RWPE2 (cell line): ENCODE results near the gene SASH1.
A peak's percentile ranks its signal among the peaks of the same experiment; 100 is the strongest.

Experiments
- ATAC-seq: fragments of 200-7000 bp; cut with Tn5 transposase; 3 replicates; pipeline ENCODE4 v1.9.1; 2021; ENCODE audit warnings: low read depth
- DNase-seq: peaks from one replicate; pipeline ENCODE4 v3.0.0-alpha.2; 2020; ENCODE audit warnings: low spot score
- H3K27ac ChIP-seq: fragments of 450-650 bp; 2 replicates; pipeline ENCODE4 v1.5.1; 2017; ENCODE audit warnings: mild to moderate bottlenecking; ENCODE audit not compliant: poor library complexity, severe bottlenecking
- H3K27me3 ChIP-seq: fragments of 250-450 bp; sonication (Bioruptor Pico); 2 replicates; pipeline ENCODE4 v1.5.1; 2021; ENCODE audit warnings: mild to moderate bottlenecking, moderate library complexity; ENCODE audit not compliant: insufficient read depth, poor library complexity, severe bottlenecking
- H3K36me3 ChIP-seq: fragments of 250-450 bp; sonication (Bioruptor Pico); 2 replicates; pipeline ENCODE4 v1.5.1; 2020; ENCODE audit warnings: low read depth, mild to moderate bottlenecking, moderate library complexity
- H3K4me1 ChIP-seq: fragments of 250-450 bp; sonication (Bioruptor Pico); 2 replicates; pipeline ENCODE4 v1.5.1; 2021; ENCODE audit warnings: mild to moderate bottlenecking, moderate library complexity; ENCODE audit not compliant: insufficient read depth, poor library complexity, severe bottlenecking
- H3K4me3 ChIP-seq: fragments of 250-450 bp; sonication (Bioruptor Pico); 2 replicates; pipeline ENCODE4 v1.5.1; 2021; ENCODE audit warnings: mild to moderate bottlenecking, moderate library complexity; ENCODE audit not compliant: severe bottlenecking
- H3K9me3 ChIP-seq: fragments of 250-450 bp; sonication (Bioruptor Pico); 2 replicates; pipeline ENCODE4 v1.5.1; 2021; ENCODE audit warnings: mild to moderate bottlenecking, moderate library complexity; ENCODE audit not compliant: severe bottlenecking
- TF ChIP-seq, protein P1 (sequence below): fragments of 450-650 bp; IDR thresholded peaks from one replicate; pipeline ENCODE4 v1.5.1; 2017; ENCODE audit warnings: mild to moderate bottlenecking, moderate library complexity; ENCODE audit not compliant: poor library complexity, severe bottlenecking

SASH1 gene

DNA sequence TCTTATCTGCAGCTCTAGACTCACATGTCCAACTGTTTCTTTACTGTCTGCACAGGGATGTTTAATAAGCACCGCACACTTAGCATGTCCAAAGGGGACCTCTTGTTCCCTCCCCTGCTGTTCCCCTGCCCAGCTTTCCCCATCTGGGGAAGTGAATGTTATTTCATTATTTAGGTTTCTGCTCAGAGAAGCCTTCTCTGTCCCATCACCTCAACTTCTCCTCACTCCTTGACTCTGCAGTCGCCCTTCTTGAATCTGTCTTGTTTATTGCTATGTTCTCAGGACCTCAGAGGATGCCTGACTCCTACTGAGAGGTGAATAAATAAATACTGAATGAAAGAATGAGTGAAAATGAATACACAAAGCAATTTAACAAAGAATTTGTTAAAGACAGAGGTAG is 121.0 kb downstream of the SASH1 start:
- H3K4me1 ChIP-seq: no peaks in the 10 kb centered on the region
- no peak for DNase-seq
- no peak overlapping the region for H3K4me3 ChIP-seq
- H3K9me3 ChIP-seq: no peaks in the 10 kb centered on the region
- no peak for ATAC-seq
- no peaks in the 10 kb centered on the region for H3K27me3 ChIP-seq
- H3K36me3 ChIP-seq: no peaks in the 10 kb centered on the region
- no peak overlapping the region for H3K27ac ChIP-seq
- TF ChIP-seq, protein P1, sequence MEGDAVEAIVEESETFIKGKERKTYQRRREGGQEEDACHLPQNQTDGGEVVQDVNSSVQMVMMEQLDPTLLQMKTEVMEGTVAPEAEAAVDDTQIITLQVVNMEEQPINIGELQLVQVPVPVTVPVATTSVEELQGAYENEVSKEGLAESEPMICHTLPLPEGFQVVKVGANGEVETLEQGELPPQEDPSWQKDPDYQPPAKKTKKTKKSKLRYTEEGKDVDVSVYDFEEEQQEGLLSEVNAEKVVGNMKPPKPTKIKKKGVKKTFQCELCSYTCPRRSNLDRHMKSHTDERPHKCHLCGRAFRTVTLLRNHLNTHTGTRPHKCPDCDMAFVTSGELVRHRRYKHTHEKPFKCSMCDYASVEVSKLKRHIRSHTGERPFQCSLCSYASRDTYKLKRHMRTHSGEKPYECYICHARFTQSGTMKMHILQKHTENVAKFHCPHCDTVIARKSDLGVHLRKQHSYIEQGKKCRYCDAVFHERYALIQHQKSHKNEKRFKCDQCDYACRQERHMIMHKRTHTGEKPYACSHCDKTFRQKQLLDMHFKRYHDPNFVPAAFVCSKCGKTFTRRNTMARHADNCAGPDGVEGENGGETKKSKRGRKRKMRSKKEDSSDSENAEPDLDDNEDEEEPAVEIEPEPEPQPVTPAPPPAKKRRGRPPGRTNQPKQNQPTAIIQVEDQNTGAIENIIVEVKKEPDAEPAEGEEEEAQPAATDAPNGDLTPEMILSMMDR: no peak

DNA sequence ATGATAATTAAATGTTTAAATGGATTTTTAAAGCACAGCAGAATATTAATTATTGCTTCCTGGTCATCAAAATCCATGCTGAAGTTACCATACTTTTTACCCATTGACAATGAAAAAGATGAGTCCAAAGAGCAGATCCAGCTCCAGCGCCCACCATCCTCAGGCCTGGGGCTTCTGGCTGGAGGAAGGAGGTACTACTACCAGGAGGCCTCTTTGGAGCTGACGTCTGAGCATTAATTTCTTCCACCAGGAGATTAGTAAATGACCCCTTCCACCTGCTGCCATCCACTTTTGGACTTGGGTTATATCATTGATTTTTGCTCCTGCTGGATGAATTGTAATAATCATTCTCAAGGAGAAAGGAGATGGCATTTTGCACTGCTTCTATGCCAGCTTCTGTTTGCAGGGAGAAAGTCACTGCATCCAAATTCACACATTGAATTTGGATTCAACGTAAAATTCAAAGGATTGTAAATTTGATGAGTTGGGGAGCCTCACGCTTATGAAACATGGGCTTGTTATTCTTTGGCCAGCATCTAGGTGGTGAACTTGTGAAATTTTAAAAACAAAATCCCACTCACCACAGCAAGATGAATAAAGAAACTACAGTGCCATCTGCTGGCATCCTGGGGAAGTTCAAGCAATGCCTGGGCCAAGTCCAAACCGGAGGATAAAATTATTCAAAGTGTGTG is 121.8 kb downstream of the SASH1 start:
- Histone ChIP-seq H3K27me3 (no peaks in the 10 kb centered on the region), H3K9me3 (no peaks in the 10 kb centered on the region), H3K27ac (no peak overlapping the region), H3K4me1 (no peaks in the 10 kb centered on the region), H3K4me3 (no peak overlapping the region), H3K36me3 (no peaks in the 10 kb centered on the region)
- ATAC-seq: peak; percentile 64; the same call in 2 of the 3 replicates
- no peak for DNase-seq
- TF ChIP-seq, protein P1: peak; percentile 92

DNA sequence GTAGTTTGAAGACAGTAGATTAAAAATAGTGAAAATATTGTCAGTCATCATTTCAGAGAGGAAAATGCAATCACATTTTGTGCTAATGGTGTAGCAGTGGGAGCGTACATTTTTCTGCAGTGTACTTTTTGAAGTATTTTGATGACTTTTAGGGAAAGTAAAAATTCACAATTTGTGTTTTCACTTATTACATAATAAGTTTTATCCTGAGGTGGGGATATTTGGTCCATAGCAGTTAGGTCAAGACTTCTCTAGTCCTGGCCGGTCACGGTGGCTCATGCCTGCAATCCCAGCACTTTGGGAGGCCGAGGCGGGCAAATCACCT is 122.3 kb downstream of the SASH1 start:
- H3K9me3 ChIP-seq: no peaks in the 10 kb centered on the region
- H3K4me1 ChIP-seq: no peaks in the 10 kb centered on the region
- no peak overlapping the region for H3K4me3 ChIP-seq
- no peak for DNase-seq
- TF ChIP-seq, protein P1: peak; percentile 67
- H3K27ac ChIP-seq: no peak overlapping the region
- no peaks in the 10 kb centered on the region for H3K36me3 ChIP-seq
- H3K27me3 ChIP-seq: no peaks in the 10 kb centered on the region
- ATAC-seq: no peak

DNA sequence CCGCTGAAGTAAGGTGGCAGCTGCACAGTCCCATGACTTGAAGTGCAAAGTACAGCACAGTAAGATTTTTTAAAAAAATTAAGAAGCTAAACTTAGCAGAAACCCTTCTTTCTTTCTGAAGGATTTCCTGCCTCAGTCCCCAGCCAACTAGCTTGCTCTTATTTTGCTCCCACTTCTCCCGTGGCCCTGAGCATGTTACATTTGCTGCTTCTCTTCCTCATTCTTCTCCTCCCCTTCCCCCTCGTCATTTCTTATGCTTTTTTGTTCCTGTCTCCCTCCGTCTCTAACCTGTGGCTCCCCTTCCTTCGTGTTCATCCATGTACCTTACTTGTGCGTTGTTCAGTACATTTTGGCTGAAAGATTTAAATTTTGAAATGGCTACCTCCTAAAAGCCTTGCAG is 123.0 kb downstream of the SASH1 start:
- DNase-seq (no peak), ATAC-seq (no peak)
- no peaks in the 10 kb centered on the region for H3K36me3 ChIP-seq
- TF ChIP-seq, protein P1: no peak
- H3K27ac ChIP-seq: no peak overlapping the region
- H3K4me3 ChIP-seq: no peak overlapping the region
- no peaks in the 10 kb centered on the region for H3K9me3 ChIP-seq
- no peaks in the 10 kb centered on the region for H3K4me1 ChIP-seq
- no peaks in the 10 kb centered on the region for H3K27me3 ChIP-seq

DNA sequence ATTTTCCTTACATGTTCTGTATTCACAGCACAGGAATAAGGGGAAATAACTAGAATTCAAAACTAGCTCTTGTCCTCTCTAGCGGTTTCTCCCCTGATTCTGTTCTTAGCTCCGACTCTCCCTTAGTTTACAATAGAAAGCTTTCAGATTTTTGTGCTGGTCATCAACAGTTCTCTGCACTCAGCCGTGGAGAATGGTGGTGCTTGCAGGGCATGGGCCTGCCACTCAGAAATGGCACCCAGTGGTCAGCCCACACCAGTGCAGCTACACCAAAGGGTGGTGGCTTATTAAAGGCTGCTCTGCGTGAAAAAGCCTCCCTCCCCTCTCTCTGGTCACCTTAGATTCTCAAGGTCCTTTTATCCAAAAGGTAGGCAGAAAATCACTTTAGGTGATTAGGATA is 123.5 kb downstream of the SASH1 start:
- H3K36me3 ChIP-seq: no peaks in the 10 kb centered on the region
- TF ChIP-seq, protein P1: no peak
- no peak overlapping the region for H3K4me3 ChIP-seq
- DNase-seq (no peak), ATAC-seq (no peak)
- no peaks in the 10 kb centered on the region for H3K9me3 ChIP-seq
- H3K4me1 ChIP-seq: no peaks in the 10 kb centered on the region
- no peak overlapping the region for H3K27ac ChIP-seq
- no peaks in the 10 kb centered on the region for H3K27me3 ChIP-seq
